Nasal cavity respiratory epithelium epithelial cell of viscerocranial mucosa (primary cell): ENCODE results near the gene MCFD2. TPM values are rescaled to one million over a fixed set of nuclear protein-coding genes. Genes with fewer than 3 reads are reported as not detected.

Experiments
- total RNA-seq: library from RNA; depleted of rRNA; stranded (reverse); fragments of >200 nt; gene quantifications from 2 replicates; pipeline ENCODE4 v1.2.3, GENCODE V29; 2014

The MCFD2 gene
- 93.6 and 127 TPM in 2 replicates for total RNA-seq

GRCh38 chr2:46915281-46915810 is at the start of gene MCFD2:
TSS of gene MCFD2 (minus strand) at chr2:46915806. CDS start at chr2:46909171, 6,635 bp downstream.

Other genes starting within 250 kb of the MCFD2 start
- 10.9 and 15.1 TPM in 2 replicates for gene SOCS5, start 216.5 kb downstream of the MCFD2 start, total RNA-seq
- 13.3 and 42.3 TPM in 2 replicates for gene TTC7A, start 25.4 kb upstream of the MCFD2 start, total RNA-seq
- gene STPG4, start 239.5 kb upstream of the MCFD2 start, total RNA-seq: under 0.01 and 0.07 TPM in 2 replicates